ENCODE data around the gene CPSF7.
"Not testable (repeated sequence)": the region's sequence is repeated elsewhere in the genome, so short reads cannot be mapped to it uniquely, and the experiment has no call there.

CPSF7 gene

GRCh38 chr11:61437496-61437895 lies 7.7 kb upstream of the CPSF7 start:
- DNase-seq, result no peak

GRCh38 chr11:61430839-61431238 lies 1.1 kb upstream of the CPSF7 start:
- not testable (repeated sequence) for DNase-seq

GRCh38 chr11:61429346-61429690 lies 457 bp downstream of the CPSF7 start:
- DNase-seq, result peak; percentile 57

GRCh38 chr11:61425367-61426131 lies 4.2 kb downstream of the CPSF7 start:
- DNase-seq, result no peak

- no peak for DNase-seq
These were observed 7.5 kb downstream of the CPSF7 start for GRCh38 chr11:61422226-61422625.

- DNase-seq, result no peak
These were observed 11.6 kb downstream of the CPSF7 start for GRCh38 chr11:61418136-61418535.

- DNase-seq, result no peak
These were observed 12.1 kb downstream of the CPSF7 start for GRCh38 chr11:61417670-61418069.

GRCh38 chr11:61416941-61417340 lies 12.8 kb downstream of the CPSF7 start:
- DNase-seq, result no peak

GRCh38 chr11:61415381-61415780 lies 14.4 kb downstream of the CPSF7 start:
- no peak for DNase-seq

GRCh38 chr11:61414547-61414946 lies 15.2 kb downstream of the CPSF7 start:
- DNase-seq, result no peak

GRCh38 chr11:61413496-61413895 lies 16.3 kb downstream of the CPSF7 start:
- DNase-seq, result no peak

GRCh38 chr11:61411589-61411988 lies 18.2 kb downstream of the CPSF7 start:
- no peak for DNase-seq

GRCh38 chr11:61406991-61407728 lies 22.6 kb downstream of the CPSF7 start:
- no peak for DNase-seq

- no peak for DNase-seq
These were observed 23.7 kb downstream of the CPSF7 start for GRCh38 chr11:61406067-61406466.

- no peak for DNase-seq
These were observed 25.1 kb downstream of the CPSF7 start for GRCh38 chr11:61404641-61405040.

GRCh38 chr11:61404103-61404502 lies 25.7 kb downstream of the CPSF7 start:
- DNase-seq, result no peak

- no peak for DNase-seq
These were observed 26.1 kb downstream of the CPSF7 start for GRCh38 chr11:61403658-61404057.

- DNase-seq, result no peak
These were observed 28.2 kb downstream of the CPSF7 start for GRCh38 chr11:61401573-61401972.

- DNase-seq, result no peak
These were observed 28.6 kb downstream of the CPSF7 start for GRCh38 chr11:61401173-61401572.

GRCh38 chr11:61392981-61393595 lies 36.7 kb downstream of the CPSF7 start:
- no peak for DNase-seq

- no peak for DNase-seq
These were observed 39.6 kb downstream of the CPSF7 start for GRCh38 chr11:61390161-61390560.

- no peak for DNase-seq
These were observed 45.2 kb downstream of the CPSF7 start for GRCh38 chr11:61384271-61385242.

- not testable (repeated sequence) for DNase-seq
These were observed 45.9 kb downstream of the CPSF7 start for GRCh38 chr11:61383859-61384258.
